D721Med (cell line): ENCODE measurements around the gene PIM3.

Experiments used
- DNase-seq: peaks from one replicate; pipeline ENCODE4 v3.0.0; 2011; ENCODE audit warnings: low spot score; ENCODE audit not compliant: insufficient read length
- FAIRE-seq: peaks from 2 replicates; lab custom pipeline; 2011; peaks lifted over from hg19 to GRCh38; lab: Jason Lieb, UNC
- CTCF ChIP-seq: IDR thresholded peaks from 2 replicates; pipeline ENCODE4 v1.5.1; 2012; ENCODE audit warnings: mild to moderate bottlenecking, control low read depth; ENCODE audit not compliant: insufficient read depth; ENCODE audit errors: missing control alignments

PIM3 gene

GRCh38 chr22:49934160-49934890 is 26.2 kb upstream of the PIM3 start:
- DNase-seq (no peak), FAIRE-seq (no peak)
- TF ChIP-seq CTCF: no peak

- no peak for TF ChIP-seq CTCF
- no peak for DNase-seq
- FAIRE-seq: no peak
Observed at GRCh38 chr22:49934891-49935557, 25.5 kb upstream of the PIM3 start.

- FAIRE-seq (no peak), DNase-seq (no peak)
- no peak for TF ChIP-seq CTCF
Observed at GRCh38 chr22:49935561-49935960, 25.0 kb upstream of the PIM3 start.

GRCh38 chr22:49936018-49936972 is 24.3 kb upstream of the PIM3 start:
- DNase-seq (no peak), FAIRE-seq (no peak)
- no peak for TF ChIP-seq CTCF

- DNase-seq: no peak
- no peak for TF ChIP-seq CTCF
- FAIRE-seq: no peak
Observed at GRCh38 chr22:49936973-49937757, 23.4 kb upstream of the PIM3 start.

GRCh38 chr22:49937758-49938564 is 22.6 kb upstream of the PIM3 start:
- DNase-seq: no peak
- no peak for TF ChIP-seq CTCF
- no peak for FAIRE-seq
